ENCODE results near the gene CNDP1.
A peak's percentile ranks its signal among the peaks of the same experiment; 100 is the strongest.
"Not testable (repeated sequence)": the region's sequence is repeated elsewhere in the genome, so short reads cannot be mapped to it uniquely, and the experiment has no call there.

Gene CNDP1

DNA sequence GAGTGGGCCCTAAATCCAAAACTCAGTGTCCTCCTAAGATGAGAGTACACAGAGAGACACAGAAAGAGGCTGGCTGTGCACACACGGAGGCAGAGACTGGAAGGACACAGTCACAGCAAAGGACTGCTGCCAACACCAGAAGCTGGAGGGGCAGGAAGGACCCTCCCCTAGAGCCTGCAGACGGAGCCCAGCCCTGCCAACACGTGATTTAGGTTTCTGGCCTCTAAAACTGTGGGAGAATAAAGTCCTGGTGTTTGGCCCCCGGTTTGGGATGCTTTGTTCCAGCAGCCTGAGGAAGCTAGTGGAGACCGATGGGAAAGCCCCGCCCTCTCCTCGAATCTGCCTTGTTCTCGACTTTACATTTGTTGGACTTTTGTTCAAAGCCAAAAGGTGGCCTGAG lies 10.6 kb downstream of the CNDP1 start:
- DNase-seq (ENCODE audit: low read depth in 2 of 2, low spot score in 1 of 2) = no peak

- no peak for DNase-seq (ENCODE audit: low read depth in 2 of 2, low spot score in 1 of 2)
Observed at GRCh38 chr18:74546007-74546406, 11.7 kb downstream of the CNDP1 start.

DNA sequence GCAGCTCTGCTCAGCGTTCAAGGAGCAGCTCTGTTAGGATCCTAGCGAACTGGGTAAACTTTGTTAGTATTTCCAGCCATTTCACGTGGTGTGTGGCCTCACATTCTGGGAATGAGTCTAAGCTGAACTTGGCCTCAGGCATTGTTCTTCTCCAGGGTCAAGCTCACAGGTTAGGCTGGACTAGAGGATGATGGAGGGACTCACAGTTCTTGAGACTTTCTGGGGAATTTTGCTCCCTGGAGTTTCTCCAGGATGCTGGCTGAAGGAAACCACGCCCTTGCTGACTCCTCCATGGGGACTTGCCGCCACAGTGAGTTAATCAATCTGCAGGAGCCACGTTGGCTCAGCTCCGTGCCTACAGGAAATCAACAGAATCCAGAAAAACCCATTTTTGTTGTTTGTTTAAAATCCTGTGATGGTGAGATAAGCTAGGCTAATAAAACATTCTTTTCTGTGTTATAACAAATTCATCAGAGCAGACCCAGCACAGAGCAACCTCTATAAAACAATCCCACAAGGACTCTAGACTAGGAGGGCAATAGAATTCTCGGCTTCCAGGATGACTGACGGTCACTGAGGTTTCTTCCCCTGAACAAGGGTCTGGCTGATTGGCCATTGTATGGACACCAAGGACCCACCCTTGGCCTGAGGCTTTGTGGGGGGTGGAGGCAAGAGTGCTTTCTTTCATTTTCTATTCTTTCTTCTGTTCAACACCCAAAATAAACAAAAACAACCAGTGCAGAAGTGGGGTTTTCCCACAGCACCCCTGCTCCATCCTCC lies 12.6 kb downstream of the CNDP1 start:
- DNase-seq (ENCODE audit: low read depth in 2 of 2, low spot score in 1 of 2) = no peak

DNA sequence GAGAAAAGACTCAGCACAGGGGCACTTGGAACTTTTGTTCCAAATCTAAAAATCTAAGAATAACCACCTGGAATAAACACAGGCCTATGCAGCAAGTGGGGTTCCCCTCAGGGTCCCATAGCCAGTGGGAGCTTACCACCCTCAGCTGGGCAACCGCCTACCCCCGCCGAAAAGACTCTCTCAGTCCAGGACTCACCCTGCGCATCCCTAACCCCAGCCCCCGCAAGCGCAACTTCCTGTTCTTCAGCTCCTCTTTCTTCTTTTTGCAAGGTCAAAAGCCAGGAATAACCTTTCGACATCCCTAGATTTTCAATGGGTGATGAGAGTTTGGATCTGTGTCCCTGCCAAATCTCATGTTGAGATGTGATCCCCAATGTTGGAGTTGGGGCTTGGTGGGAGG lies 13.6 kb downstream of the CNDP1 start:
- DNase-seq (ENCODE audit: low read depth in 2 of 2, low spot score in 1 of 2) = no peak

DNA sequence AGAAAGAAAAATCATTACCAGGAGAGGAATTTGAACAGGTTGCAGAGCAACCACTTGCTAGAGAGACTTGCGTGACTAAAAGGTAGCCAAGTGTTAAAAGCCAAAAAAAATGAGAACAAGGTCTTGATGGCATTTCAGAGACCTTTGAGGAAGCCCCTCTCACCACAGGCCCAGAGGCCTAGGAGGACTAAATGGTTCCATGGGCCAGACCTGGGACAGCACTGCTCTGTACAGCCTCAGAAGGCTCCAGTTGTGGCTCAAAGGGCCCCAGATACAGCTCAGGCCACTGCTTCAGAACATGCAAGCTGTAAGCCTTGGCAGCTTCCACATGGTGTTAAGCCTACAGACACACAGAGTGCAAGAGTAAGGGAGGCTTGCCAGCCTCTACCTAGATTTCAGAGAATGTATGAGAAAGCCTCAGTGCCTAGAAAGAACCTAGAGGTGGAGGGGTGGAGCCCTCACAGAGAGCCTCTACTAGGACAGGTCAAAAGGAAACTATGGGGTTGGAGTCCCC lies 15.3 kb downstream of the CNDP1 start:
- DNase-seq (ENCODE audit: low read depth in 2 of 2, low spot score in 1 of 2) = no peak

DNA sequence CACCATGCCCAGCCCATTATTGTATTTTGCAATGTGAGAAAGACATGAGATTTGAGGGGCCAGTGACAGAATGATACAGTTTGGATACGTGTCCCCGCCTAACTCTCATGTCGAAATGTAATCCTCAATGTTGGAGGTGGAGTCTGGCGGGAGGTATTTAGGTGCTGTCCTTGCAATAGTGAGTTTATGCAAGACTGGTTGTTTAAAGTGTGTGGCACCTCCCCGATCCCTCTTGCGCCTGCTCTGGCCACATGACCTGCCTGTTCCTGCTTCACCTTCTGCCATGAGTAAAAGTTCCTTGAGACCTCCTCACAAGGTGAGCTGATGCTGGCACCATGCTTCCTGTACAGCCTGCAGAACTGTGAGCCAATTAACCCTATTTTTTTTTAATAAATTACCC lies 16.6 kb downstream of the CNDP1 start:
- DNase-seq (ENCODE audit: low read depth in 2 of 2, low spot score in 1 of 2) = no peak

- DNase-seq (ENCODE audit: low read depth in 2 of 2, low spot score in 1 of 2) = no peak
Observed at GRCh38 chr18:74551452-74551851, 17.2 kb downstream of the CNDP1 start.

DNA sequence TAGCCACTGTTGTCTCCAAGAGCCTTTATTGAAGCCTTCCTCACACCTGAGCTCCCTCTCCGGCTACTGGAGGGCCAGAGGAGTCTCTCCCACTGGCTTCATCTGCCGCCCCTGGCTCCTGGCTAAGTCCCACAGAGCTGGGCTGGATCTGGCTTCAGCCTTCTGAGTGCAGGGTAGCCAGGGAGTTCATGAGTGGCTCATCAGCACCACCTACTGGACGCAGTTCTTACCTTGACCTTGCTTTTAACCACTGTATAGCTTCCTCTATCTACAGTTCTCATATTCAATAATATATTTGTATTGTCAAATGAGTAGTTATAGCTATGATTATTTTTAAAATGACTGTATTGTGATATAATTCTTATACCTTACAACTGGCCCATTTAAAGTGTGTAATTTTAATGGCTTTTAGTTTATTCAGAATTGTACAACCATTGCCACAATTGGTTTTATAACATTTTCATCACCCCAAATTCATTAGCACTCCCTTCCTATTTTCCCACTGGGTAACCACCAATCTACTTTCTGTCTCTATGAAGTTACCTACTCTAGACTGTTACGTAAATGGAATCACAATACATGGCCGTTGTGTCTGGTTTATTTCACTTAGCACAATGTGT lies 17.7 kb downstream of the CNDP1 start:
- DNase-seq (ENCODE audit: low read depth in 2 of 2, low spot score in 1 of 2) = peak; percentile 52 to 59

- no peak for DNase-seq (ENCODE audit: low read depth in 2 of 2, low spot score in 1 of 2)
Observed at GRCh38 chr18:74556126-74556525, 21.8 kb downstream of the CNDP1 start.

GRCh38 chr18:74558096-74558495 lies 23.8 kb downstream of the CNDP1 start:
- no peak for DNase-seq (ENCODE audit: low read depth in 2 of 2, low spot score in 1 of 2)

DNA sequence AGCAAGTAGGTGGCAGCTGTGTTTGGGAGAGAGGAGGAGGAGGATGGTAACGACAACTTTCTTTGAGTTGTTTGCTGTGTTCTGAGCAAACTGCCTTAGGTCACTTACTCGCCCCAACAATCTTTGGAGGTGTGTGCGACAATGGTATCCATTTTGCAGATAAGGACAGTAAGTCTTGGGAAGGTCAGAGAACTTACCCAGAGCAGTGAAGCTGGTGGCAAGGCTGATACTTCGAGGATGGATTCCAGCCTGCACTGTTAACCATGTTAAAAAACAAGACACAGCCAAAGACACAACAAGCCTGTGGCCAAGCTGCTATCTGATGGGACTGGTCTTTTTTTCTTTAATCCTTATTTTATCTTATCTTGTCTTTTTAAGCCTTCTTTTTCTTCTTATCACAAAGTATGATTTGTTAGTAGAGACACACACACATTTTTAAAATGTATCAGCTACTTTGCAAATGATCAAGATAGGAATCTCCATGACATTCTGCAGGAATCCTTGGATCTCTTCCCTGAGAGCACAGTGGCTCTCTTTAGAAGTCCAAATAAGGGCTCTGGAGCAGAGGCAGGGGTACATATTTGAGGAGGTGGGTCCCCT lies 27.9 kb downstream of the CNDP1 start:
- no peak for DNase-seq (ENCODE audit: low read depth in 2 of 2, low spot score in 1 of 2)

GRCh38 chr18:74562775-74563174 lies 28.5 kb downstream of the CNDP1 start:
- no peak for DNase-seq (ENCODE audit: low read depth in 2 of 2, low spot score in 1 of 2)

DNA sequence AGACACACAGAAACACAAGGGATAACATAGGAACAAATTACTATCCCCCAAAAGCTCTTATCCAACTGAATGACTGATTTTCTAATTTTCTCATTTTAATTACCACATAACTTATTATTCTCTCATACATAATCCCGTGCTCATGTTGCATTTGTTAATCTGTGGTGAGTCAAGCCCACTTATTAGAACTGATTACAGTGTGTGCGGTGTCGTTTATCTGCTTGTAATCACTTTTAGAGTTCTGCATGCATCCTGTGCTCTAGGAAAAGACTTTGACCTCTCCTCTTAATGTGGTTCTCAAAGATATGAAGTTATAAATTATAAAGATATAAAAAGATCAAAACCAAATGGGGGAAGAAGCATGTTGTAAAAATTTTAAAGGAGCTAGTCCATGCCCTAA lies 29.7 kb downstream of the CNDP1 start:
- no peak for DNase-seq (ENCODE audit: low read depth in 2 of 2, low spot score in 1 of 2)

- DNase-seq (ENCODE audit: low read depth in 2 of 2, low spot score in 1 of 2) = not testable (repeated sequence)
Observed at GRCh38 chr18:74565164-74565563, 30.9 kb downstream of the CNDP1 start.

DNA sequence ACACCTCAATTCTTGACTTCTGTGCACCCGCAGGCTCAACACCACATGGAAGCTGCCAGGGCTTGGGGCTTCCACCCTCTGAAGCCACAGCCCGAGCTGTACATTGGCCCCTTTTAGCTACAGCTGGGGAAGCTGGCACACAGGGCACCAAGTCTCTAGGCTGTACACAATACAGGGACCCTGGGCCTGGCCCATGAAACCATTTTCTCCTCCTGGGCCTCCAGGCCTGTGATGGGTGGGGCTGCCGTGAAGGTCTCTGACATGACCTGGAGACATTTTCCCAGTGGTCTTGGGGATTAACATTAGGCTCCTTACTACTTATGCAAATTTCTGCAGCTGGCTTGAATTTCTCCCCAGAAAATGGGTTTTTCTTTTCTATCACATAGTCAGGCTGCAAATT lies 31.7 kb downstream of the CNDP1 start:
- DNase-seq (ENCODE audit: low read depth in 2 of 2, low spot score in 1 of 2) = not testable (repeated sequence)

DNA sequence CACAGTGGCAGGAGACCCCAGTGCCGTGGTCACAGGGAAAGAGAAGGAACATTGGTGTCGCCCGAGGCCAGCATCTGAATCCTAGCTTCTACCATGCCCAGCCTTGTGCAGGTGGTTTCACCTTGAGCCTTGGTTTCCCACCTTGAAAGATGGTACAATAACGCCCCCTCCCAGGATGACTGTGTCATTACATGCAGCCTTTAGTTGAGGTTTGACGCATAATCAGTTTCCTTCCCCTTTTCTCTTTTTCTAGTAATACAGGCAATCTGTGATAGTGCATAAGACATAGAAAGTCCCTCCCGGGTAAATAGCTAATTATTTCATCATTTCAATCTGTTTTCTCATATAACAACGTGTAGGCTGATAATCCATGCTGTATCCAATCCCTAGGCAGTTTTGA lies 33.5 kb downstream of the CNDP1 start:
- DNase-seq (ENCODE audit: low read depth in 2 of 2, low spot score in 1 of 2) = no peak

DNA sequence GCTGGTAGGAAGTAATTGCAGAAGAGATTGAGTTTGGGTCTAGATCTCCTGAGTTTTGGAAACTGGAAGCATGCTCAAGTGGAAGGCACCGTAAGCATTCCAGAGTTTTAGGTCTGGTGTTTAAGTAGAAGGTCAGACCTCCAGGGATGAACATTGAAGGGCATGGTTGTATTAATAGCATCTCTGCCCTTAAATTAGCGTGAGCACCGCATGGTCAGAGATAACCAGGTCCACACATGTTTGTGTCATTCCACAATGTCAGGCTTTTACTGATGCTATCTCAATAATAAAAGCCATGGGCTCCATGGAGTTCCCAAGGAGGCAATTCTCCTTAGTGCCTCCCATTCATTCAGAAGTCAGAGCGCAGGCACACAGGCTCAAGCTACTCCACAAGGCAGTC lies 35.1 kb downstream of the CNDP1 start:
- DNase-seq (ENCODE audit: low read depth in 2 of 2, low spot score in 1 of 2) = no peak

- DNase-seq (ENCODE audit: low read depth in 2 of 2, low spot score in 1 of 2) = no peak
Observed at GRCh38 chr18:74570266-74570665, 36.0 kb downstream of the CNDP1 start.

GRCh38 chr18:74571895-74572680 lies 37.8 kb downstream of the CNDP1 start:
- DNase-seq (ENCODE audit: low read depth in 2 of 2, low spot score in 1 of 2) = no peak

DNA sequence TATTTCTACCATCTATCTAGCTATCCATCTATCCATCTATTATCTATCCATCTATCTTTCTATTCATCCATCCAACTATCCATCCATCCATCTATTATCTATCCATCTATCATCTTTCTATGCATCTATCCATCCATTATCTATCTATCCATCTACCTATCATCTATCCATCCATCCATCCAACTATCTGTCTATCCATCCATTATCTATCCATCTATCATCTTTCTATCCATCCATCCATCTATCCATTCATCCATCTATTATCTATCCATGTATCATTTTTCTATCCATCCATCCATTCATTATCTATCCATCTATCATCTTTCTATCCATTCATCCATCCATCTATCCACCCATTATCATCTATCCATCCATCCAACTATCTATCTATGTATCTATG lies 38.8 kb downstream of the CNDP1 start:
- no peak for DNase-seq (ENCODE audit: low read depth in 2 of 2, low spot score in 1 of 2)

DNA sequence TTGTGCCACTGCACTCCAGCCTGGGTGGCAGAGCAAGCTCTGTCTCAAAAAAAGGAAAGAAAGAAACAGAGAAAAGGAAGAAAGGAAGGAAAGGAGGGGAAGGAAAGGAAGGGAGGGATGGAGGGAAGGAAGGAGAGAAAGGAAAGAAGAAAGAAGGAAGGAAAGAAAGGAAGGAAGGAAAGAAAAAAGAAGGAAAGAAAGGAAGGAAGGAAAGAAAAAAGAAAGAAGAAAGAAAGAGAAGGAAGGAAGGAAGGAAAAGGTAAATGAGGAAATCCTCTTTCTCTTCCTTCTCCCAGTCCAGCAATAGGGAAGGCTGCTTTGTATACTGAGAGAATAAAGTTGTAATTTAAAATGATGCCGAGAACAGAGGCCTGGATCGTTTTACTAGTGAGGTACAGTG lies 40.6 kb downstream of the CNDP1 start:
- no peak for DNase-seq (ENCODE audit: low read depth in 2 of 2, low spot score in 1 of 2)

GRCh38 chr18:74577019-74577418 lies 42.7 kb downstream of the CNDP1 start:
- DNase-seq (ENCODE audit: low read depth in 2 of 2, low spot score in 1 of 2) = no peak

All from stimulated activated CD8-positive, alpha-beta memory T cell treated with anti-CD3 and anti-CD28 coated beads, Interleukin-4, amount 100 ng/mL, for 4 hours (primary cell).